ENCODE measurements around the gene ATP2B1.

- TF ChIP-seq CTCF (IDR thresholded peaks at IDR 0.05; ENCODE audit: low read depth, low read length, poor library complexity, severe bottlenecking) (no peak), EZH2phosphoT487 (IDR thresholded peaks at IDR 0.05; ENCODE audit: borderline replicate concordance, low read length) (no peak)
Measured at GRCh38 chr12:89678225-89678624, 30.4 kb downstream of the ATP2B1 start.
